Left ventricle myocardium inferior (tissue), 1 donor: ENCODE data around the gene SS18L1. TPM values are rescaled to one million over a fixed set of nuclear protein-coding genes. Genes with fewer than 3 reads are reported as not detected.
A peak's percentile ranks its signal among the peaks of the same experiment; 100 is the strongest.

Experiments
- DNase-seq: peaks from one replicate; pipeline ENCODE4 v3.0.0-alpha.2; 2020
- H3K27ac ChIP-seq: fragments of 200-600 bp; replicated peaks from 2 replicates; pipeline ENCODE4 v1.8.0; 2021
- H3K27me3 ChIP-seq: fragments of 200-600 bp; 2 replicates; pipeline ENCODE4 v1.8.0; 2021; ENCODE audit warnings: low read depth
- H3K36me3 ChIP-seq: fragments of 200-600 bp; 2 replicates; pipeline ENCODE4 v1.8.0; 2021
- H3K4me1 ChIP-seq: fragments of 200-600 bp; 2 replicates; pipeline ENCODE4 v1.8.0; 2021
- H3K4me3 ChIP-seq: fragments of 200-600 bp; 2 replicates; pipeline ENCODE4 v1.8.0; 2021; ENCODE audit warnings: mild to moderate bottlenecking, moderate library complexity
- H3K9me3 ChIP-seq: fragments of 200-600 bp; replicated peaks from 2 replicates; pipeline ENCODE4 v1.8.0; 2021
- intact Hi-C: fragments of 100-400 bp; cut with micrococcal nuclease; formaldehyde crosslinking; loops from one replicate; pipeline ENCODE4 v1.11.0; 2022
- total RNA-seq: library from RNA; stranded (reverse); fragmentation: NEBNext Ultra II Directional; extraction: Animal tissue kit (Norgen Biotek cat#: 25700); gene quantifications from one replicate; pipeline ENCODE4 v1.2.1, GENCODE V29; 2021
- TF ChIP-seq, protein P1 (sequence below): fragments of 200-600 bp; IDR thresholded peaks from 2 replicates; pipeline ENCODE4 v1.8.0; 2021; ENCODE audit warnings: antibody characterized with exemption, mild to moderate bottlenecking, borderline replicate concordance
- donor health status: DM: no; HTN: yes; CAD: no; lungs with severe emphysema.

SS18L1 gene
- total RNA-seq, 1 donor from 2014 or later, result 9.0 TPM

GRCh38 chr20:62168061-62168460 is 24.5 kb downstream of the SS18L1 start:
- Histone ChIP-seq H3K27ac (no peak overlapping the region), H3K4me1 (no peaks in the 10 kb centered on the region), H3K4me3 (no peak overlapping the region), H3K27me3 (no peaks in the 10 kb centered on the region), H3K36me3 (peaks cover 64% of the 10 kb centered on the region), H3K9me3 (no peaks in the 10 kb centered on the region)
- no peak for DNase-seq
- intact Hi-C loops, result no loop called here
- TF ChIP-seq, protein P1, sequence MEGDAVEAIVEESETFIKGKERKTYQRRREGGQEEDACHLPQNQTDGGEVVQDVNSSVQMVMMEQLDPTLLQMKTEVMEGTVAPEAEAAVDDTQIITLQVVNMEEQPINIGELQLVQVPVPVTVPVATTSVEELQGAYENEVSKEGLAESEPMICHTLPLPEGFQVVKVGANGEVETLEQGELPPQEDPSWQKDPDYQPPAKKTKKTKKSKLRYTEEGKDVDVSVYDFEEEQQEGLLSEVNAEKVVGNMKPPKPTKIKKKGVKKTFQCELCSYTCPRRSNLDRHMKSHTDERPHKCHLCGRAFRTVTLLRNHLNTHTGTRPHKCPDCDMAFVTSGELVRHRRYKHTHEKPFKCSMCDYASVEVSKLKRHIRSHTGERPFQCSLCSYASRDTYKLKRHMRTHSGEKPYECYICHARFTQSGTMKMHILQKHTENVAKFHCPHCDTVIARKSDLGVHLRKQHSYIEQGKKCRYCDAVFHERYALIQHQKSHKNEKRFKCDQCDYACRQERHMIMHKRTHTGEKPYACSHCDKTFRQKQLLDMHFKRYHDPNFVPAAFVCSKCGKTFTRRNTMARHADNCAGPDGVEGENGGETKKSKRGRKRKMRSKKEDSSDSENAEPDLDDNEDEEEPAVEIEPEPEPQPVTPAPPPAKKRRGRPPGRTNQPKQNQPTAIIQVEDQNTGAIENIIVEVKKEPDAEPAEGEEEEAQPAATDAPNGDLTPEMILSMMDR, result no peak

GRCh38 chr20:62168890-62169435 is 25.4 kb downstream of the SS18L1 start:
- H3K27ac ChIP-seq, result no peak overlapping the region
- no peak overlapping the region for H3K4me3 ChIP-seq
- peaks cover 64% of the 10 kb centered on the region for H3K36me3 ChIP-seq
- TF ChIP-seq, protein P1, result no peak
- intact Hi-C loops, result no loop called here
- H3K9me3 ChIP-seq, result no peaks in the 10 kb centered on the region
- H3K27me3 ChIP-seq, result no peaks in the 10 kb centered on the region
- H3K4me1 ChIP-seq, result no peaks in the 10 kb centered on the region
- DNase-seq, result no peak

DNA sequence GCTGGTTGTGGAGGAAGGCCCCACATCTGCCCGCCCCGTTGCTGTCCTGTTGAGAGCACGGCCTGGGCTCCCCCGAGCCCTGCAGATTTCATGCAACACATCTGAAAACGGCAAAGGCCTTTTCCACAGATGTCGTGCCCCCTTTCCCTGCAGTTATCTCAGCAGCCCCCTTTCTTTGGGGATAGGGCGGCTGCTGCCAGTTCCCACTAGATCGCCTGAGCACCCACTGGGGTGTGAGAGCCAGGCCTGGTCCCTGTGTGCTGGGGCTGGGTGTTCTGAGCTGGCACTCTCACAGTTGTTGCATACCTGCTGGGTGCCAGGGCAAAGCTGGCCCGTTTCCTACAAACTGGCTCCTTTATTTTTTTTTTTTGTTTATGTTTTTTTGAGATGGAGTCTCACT is 27.0 kb downstream of the SS18L1 start:
- no peak for DNase-seq
- intact Hi-C loops, result no loop called here
- Histone ChIP-seq H3K27me3 (no peaks in the 10 kb centered on the region), H3K4me3 (no peak overlapping the region), H3K36me3 (peaks cover 62% of the 10 kb centered on the region), H3K27ac (no peak overlapping the region), H3K9me3 (no peaks in the 10 kb centered on the region), H3K4me1 (no peaks in the 10 kb centered on the region)
- TF ChIP-seq, protein P1, result no peak

DNA sequence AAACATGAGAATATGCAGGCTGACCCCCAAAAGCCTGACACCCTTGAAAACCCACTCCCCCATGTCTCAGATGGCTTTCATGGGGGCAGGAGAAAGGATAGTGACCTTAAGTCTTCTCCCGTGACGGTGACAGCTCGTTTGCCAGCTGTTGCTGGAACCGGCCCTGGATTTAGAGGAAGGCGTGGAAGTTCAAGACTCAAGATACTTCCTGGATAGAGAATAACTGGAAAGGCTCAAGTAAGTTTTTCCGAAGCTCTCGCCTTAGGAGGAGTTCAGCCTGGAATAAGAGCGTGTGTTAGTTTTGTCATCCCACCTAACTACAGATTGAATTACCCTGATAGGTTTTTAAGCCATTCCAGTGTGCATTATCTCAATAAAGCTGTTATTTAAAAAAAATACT is 27.7 kb downstream of the SS18L1 start:
- Histone ChIP-seq H3K27ac (peak overlapping the region; percentile 52), H3K36me3 (peaks cover 60% of the 10 kb centered on the region), H3K4me3 (no peak overlapping the region), H3K4me1 (no peaks in the 10 kb centered on the region), H3K9me3 (no peaks in the 10 kb centered on the region), H3K27me3 (no peaks in the 10 kb centered on the region)
- TF ChIP-seq, protein P1, result no peak
- DNase-seq, result no peak
- intact Hi-C loops, result no loop called here

GRCh38 chr20:62172666-62173065 is 29.1 kb downstream of the SS18L1 start:
- H3K36me3 ChIP-seq, result peaks cover 47% of the 10 kb centered on the region
- H3K4me1 ChIP-seq, result no peaks in the 10 kb centered on the region
- DNase-seq, result no peak
- intact Hi-C loops, result no loop called here
- TF ChIP-seq, protein P1, result no peak
- no peak overlapping the region for H3K4me3 ChIP-seq
- H3K27me3 ChIP-seq, result no peaks in the 10 kb centered on the region
- no peaks in the 10 kb centered on the region for H3K9me3 ChIP-seq
- H3K27ac ChIP-seq, result no peak overlapping the region
